Chondrocyte (in vitro differentiated cells): ENCODE measurements around the gene LPO. TPM values are rescaled to one million over a fixed set of nuclear protein-coding genes. Genes with fewer than 3 reads are reported as not detected.

ENCODE experiments used
- DNase-seq: peaks from one replicate; pipeline ENCODE4 v3.0.0; 2021; ENCODE audit warnings: mixed read lengths, low spot score
- H3K27ac Mint-ChIP-seq: one replicate; pipeline ENCODE4 v1.8.0; 2021; ENCODE audit warnings: mild to moderate bottlenecking, moderate library complexity, mixed read lengths; ENCODE audit not compliant: unreplicated experiment
- H3K27me3 Mint-ChIP-seq: 2 replicates; pipeline ENCODE4 v1.8.0; 2021; ENCODE audit warnings: low read depth, mixed read lengths
- H3K36me3 Mint-ChIP-seq: 2 replicates; pipeline ENCODE4 v1.8.0; 2021; ENCODE audit warnings: low read depth, mixed read lengths
- H3K4me1 Mint-ChIP-seq: 2 replicates; pipeline ENCODE4 v1.8.0; 2021; ENCODE audit warnings: low read depth, mild to moderate bottlenecking, mixed read lengths
- H3K4me3 Mint-ChIP-seq: one replicate; pipeline ENCODE4 v1.8.0; 2021; ENCODE audit warnings: mild to moderate bottlenecking, moderate library complexity, mixed read lengths; ENCODE audit not compliant: unreplicated experiment
- H3K9me3 Mint-ChIP-seq: 2 replicates; pipeline ENCODE4 v1.8.0; 2021; ENCODE audit warnings: low read depth, mixed read lengths
- CTCF ChIP-seq: fragments of 200-600 bp; sonication (generic); IDR thresholded peaks from 2 replicates; pipeline ENCODE4 v1.5.0; 2021; ENCODE audit warnings: antibody characterized with exemption, mild to moderate bottlenecking, moderate library complexity
- total RNA-seq: library from RNA; stranded (reverse); gene quantifications from 3 replicates; pipeline ENCODE4 v1.2.1, GENCODE V29; 2021

LPO gene
- total RNA-seq, 1 donor from 2014 or later, result not detected

- Mint-ChIP-seq H3K27me3 (peaks cover 13% of the 10 kb centered on the region), H3K36me3 (no peaks in the 10 kb centered on the region)
Measured at GRCh38 chr17:58281511-58282011, 43.2 kb downstream of the LPO start.

GRCh38 chr17:58282442-58282841 lies 44.1 kb downstream of the LPO start:
- H3K27ac Mint-ChIP-seq, result no peak overlapping the region
- H3K36me3 Mint-ChIP-seq, result no peaks in the 10 kb centered on the region
- H3K9me3 Mint-ChIP-seq, result no peaks in the 10 kb centered on the region
- DNase-seq, result no peak
- H3K27me3 Mint-ChIP-seq, result peaks cover 13% of the 10 kb centered on the region
- peaks cover 3% of the 10 kb centered on the region for H3K4me1 Mint-ChIP-seq
- no peak overlapping the region for H3K4me3 Mint-ChIP-seq
- TF ChIP-seq CTCF, result no peak

More at GRCh38 chr17:58281511-58282011, 43.2 kb downstream of the LPO start:
- no peak for DNase-seq
- H3K9me3 Mint-ChIP-seq, result no peaks in the 10 kb centered on the region
- peak overlapping the region; percentile 32 for H3K27ac Mint-ChIP-seq
- peaks cover 3% of the 10 kb centered on the region for H3K4me1 Mint-ChIP-seq
- no peak for TF ChIP-seq CTCF
- no peak overlapping the region for H3K4me3 Mint-ChIP-seq

GRCh38 chr17:58283674-58284612 lies 45.6 kb downstream of the LPO start:
- Mint-ChIP-seq H3K27me3 (peaks cover 9% of the 10 kb centered on the region), H3K27ac (no peak overlapping the region), H3K9me3 (no peaks in the 10 kb centered on the region)

GRCh38 chr17:58284613-58285421 lies 46.4 kb downstream of the LPO start:
- no peaks in the 10 kb centered on the region for H3K36me3 Mint-ChIP-seq
- H3K4me3 Mint-ChIP-seq, result no peak overlapping the region
- peaks cover 8% of the 10 kb centered on the region for H3K27me3 Mint-ChIP-seq
- no peak overlapping the region for H3K27ac Mint-ChIP-seq
- H3K9me3 Mint-ChIP-seq, result no peaks in the 10 kb centered on the region
- TF ChIP-seq CTCF, result no peak
- H3K4me1 Mint-ChIP-seq, result peaks cover 3% of the 10 kb centered on the region
- DNase-seq, result no peak

More at GRCh38 chr17:58283674-58284612, 45.6 kb downstream of the LPO start:
- H3K36me3 Mint-ChIP-seq, result no peaks in the 10 kb centered on the region
- peaks cover 3% of the 10 kb centered on the region for H3K4me1 Mint-ChIP-seq
- no peak overlapping the region for H3K4me3 Mint-ChIP-seq
- DNase-seq, result no peak
- TF ChIP-seq CTCF, result no peak

GRCh38 chr17:58285422-58285810 lies 47.0 kb downstream of the LPO start:
- no peak overlapping the region for H3K4me3 Mint-ChIP-seq
- TF ChIP-seq CTCF, result no peak
- no peaks in the 10 kb centered on the region for H3K9me3 Mint-ChIP-seq
- peaks cover 3% of the 10 kb centered on the region for H3K4me1 Mint-ChIP-seq
- no peak for DNase-seq
- H3K27ac Mint-ChIP-seq, result no peak overlapping the region
- H3K27me3 Mint-ChIP-seq, result peaks cover 10% of the 10 kb centered on the region
- no peaks in the 10 kb centered on the region for H3K36me3 Mint-ChIP-seq
